B cell (primary cell): ENCODE data around the gene CHST9. TPM values are rescaled to one million over a fixed set of nuclear protein-coding genes. Genes with fewer than 3 reads are reported as not detected.

Experiments used
- ATAC-seq: fragments of 200-7000 bp; cut with Tn5 transposase; one replicate; pipeline ENCODE4 v1.10.0; 2021; ENCODE audit warnings: low read depth, mild to moderate bottlenecking, moderate number of reproducible peaks, moderate library complexity
- CTCF ChIA-PET: fragments of 350-600 bp; sonication (Branson Sonifier 250); formaldehyde crosslinking; loops from one replicate; lab custom pipeline; 2021; ENCODE audit warnings: antibody characterized with exemption, inconsistent platforms; lab: Charles Lee
- POLR2A ChIA-PET: fragments of 350-600 bp; sonication (Branson Sonifier 250); formaldehyde crosslinking; loops from one replicate; lab custom pipeline; 2021; ENCODE audit warnings: antibody characterized with exemption; lab: Charles Lee
- DNase-seq: peaks from one replicate; pipeline ENCODE4 v3.0.0; 2013
- H2AFZ ChIP-seq: 2 replicates; pipeline ENCODE4 v1.6.1; 2012; ENCODE audit warnings: mild to moderate bottlenecking, low read depth, low read length; ENCODE audit not compliant: insufficient read depth, poor library complexity, severe bottlenecking
- H3K27ac ChIP-seq, 2 donors: 1 replicate in 1 of 2; 2 replicates in 1 of 2; pipeline ENCODE4 v1.5.1; 2012 to 2013; ENCODE audit warnings: low read length in 2 of 2, mild to moderate bottlenecking in 2 of 2, moderate library complexity in 1 of 2
- H3K27me3 ChIP-seq, 4 experiments: fragments of 200-600 bp in 1 of 4; sonication (generic) in 1 of 4; replicated peaks in 1 of 4; 1 replicate in 2 of 4; 2 replicates in 2 of 4; pipeline versions ENCODE4 v1.6.1 to v1.7.0; 2013 to 2016; ENCODE audit warnings: low read length in 3 of 4, mild to moderate bottlenecking in 2 of 4, mixed read lengths in 1 of 4, moderate library complexity in 1 of 4; ENCODE audit not compliant: insufficient read depth in 4 of 4, control insufficient read depth in 3 of 4; ENCODE audit errors: control extremely low read depth in 1 of 4
- H3K36me3 ChIP-seq, 2 experiments: replicated peaks in 1 of 2; 1 replicate in 1 of 2; 2 replicates in 1 of 2; pipeline versions ENCODE4 v1.6.1 to v1.7.1; 2013; ENCODE audit warnings: low read length in 1 of 2; ENCODE audit not compliant: insufficient read depth in 2 of 2, control insufficient read depth in 1 of 2; ENCODE audit errors: control extremely low read depth in 1 of 2, extremely low read depth in 1 of 2
- H3K4me1 ChIP-seq, 2 donors: fragments of 200-600 bp in 1 of 2; sonication (generic) in 1 of 2; 1 replicate in 1 of 2; 2 replicates in 1 of 2; pipeline versions ENCODE4 v1.5.1 to v1.6.1; 2013 to 2017; ENCODE audit warnings: low read length in 2 of 2; ENCODE audit not compliant: control insufficient read depth in 2 of 2, insufficient read depth in 2 of 2
- H3K4me2 ChIP-seq: replicated peaks from 2 replicates; pipeline ENCODE3; 2012; ENCODE audit warnings: mild to moderate bottlenecking, low read depth, low read length; ENCODE audit not compliant: poor library complexity, severe bottlenecking
- H3K4me3 ChIP-seq, 5 experiments: fragments of 200-600 bp in 1 of 5; sonication (generic) in 1 of 5; 1 replicate in 3 of 5; 2 replicates in 2 of 5; pipeline versions ENCODE4 v1.5.1 to v1.7.0; 2011 to 2016; ENCODE audit warnings: low read length in 4 of 5, mild to moderate bottlenecking in 4 of 5, low read depth in 2 of 5, control low read depth in 1 of 5, moderate library complexity in 1 of 5; ENCODE audit not compliant: insufficient read depth in 1 of 5; ENCODE audit errors: control extremely low read depth in 1 of 5, extremely low read depth in 1 of 5
- H3K79me2 ChIP-seq: fragments of 200-600 bp; sonication (generic); one replicate; pipeline ENCODE4 v1.6.0; 2016; ENCODE audit warnings: low read length; ENCODE audit not compliant: control insufficient read depth, insufficient read depth
- H3K9ac ChIP-seq: fragments of 200-600 bp; sonication (generic); 2 replicates; pipeline ENCODE4 v1.6.1; 2017; ENCODE audit warnings: mild to moderate bottlenecking, low read length, moderate library complexity
- H3K9me3 ChIP-seq, 3 donors: one replicate each; pipeline versions ENCODE4 v1.6.1 to v1.7.1; 2013; ENCODE audit warnings: low read length in 2 of 3; ENCODE audit not compliant: control insufficient read depth in 2 of 3, insufficient read depth in 1 of 3; ENCODE audit errors: control extremely low read depth in 1 of 3
- H4K20me1 ChIP-seq: 2 replicates; pipeline ENCODE4 v1.6.0; 2012; ENCODE audit warnings: mild to moderate bottlenecking, low read length; ENCODE audit not compliant: insufficient read depth, control insufficient read depth, poor library complexity, severe bottlenecking
- H3K27ac Mint-ChIP-seq: one replicate; pipeline ENCODE4 v1.8.0; 2021; ENCODE audit warnings: mixed read lengths
- H3K27me3 Mint-ChIP-seq: one replicate; pipeline ENCODE4 v1.8.0; 2021; ENCODE audit warnings: mixed read lengths
- H3K4me1 Mint-ChIP-seq: one replicate; pipeline ENCODE4 v1.8.0; 2021; ENCODE audit warnings: mixed read lengths
- H3K4me3 Mint-ChIP-seq: one replicate; pipeline ENCODE4 v1.8.0; 2021; ENCODE audit warnings: mixed read lengths
- H3K9me3 Mint-ChIP-seq: one replicate; pipeline ENCODE4 v1.8.0; 2022; ENCODE audit warnings: mixed read lengths; ENCODE audit not compliant: insufficient read depth
- EZH2 ChIP-seq: IDR thresholded peaks from 2 replicates; pipeline ENCODE4 v1.6.1; 2012; ENCODE audit warnings: borderline replicate concordance, low read depth, mild to moderate bottlenecking, moderate library complexity, low read length; ENCODE audit not compliant: insufficient read depth, poor library complexity, severe bottlenecking
- WGBS: methylation state at CpG from one replicate; pipeline ENCODE4 v1.1.5; 2013; ENCODE audit warnings: missing lambda C conversion rate; ENCODE audit not compliant: insufficient coverage; 5-methylcytosine and 5-hydroxymethylcytosine counted together
- intact Hi-C: fragments of 100-400 bp; cut with micrococcal nuclease; formaldehyde crosslinking; loops from one replicate; pipeline ENCODE4 v1.10.0; 2022
- polyA plus RNA-seq: library from polyadenylated mRNA; depleted of rRNA; stranded (reverse); fragments of >200 nt; gene quantifications from 2 replicates; pipeline ENCODE4 v1.2.3, GENCODE V29; 2012
- total RNA-seq, 2 donors: library from RNA; stranded (reverse); fragments of 120-200 nt in 1 of 2; gene quantifications; 1 replicate in 1 of 2; 2 replicates in 1 of 2; pipeline versions ENCODE4 v1.2.3 to v1.2.4, GENCODE V29; 2013 to 2022
- TF ChIP-seq, protein P1 (sequence below): fragments of 200-600 bp; IDR thresholded peaks from one replicate; pipeline ENCODE4 v1.8.0; 2022; ENCODE audit warnings: antibody characterized with exemption, mild to moderate bottlenecking

Gene CHST9
- total and polyA plus RNA-seq, 2 donors (not counting 1 experiment from before 2014, with no cell fraction given), result not detected

DNA sequence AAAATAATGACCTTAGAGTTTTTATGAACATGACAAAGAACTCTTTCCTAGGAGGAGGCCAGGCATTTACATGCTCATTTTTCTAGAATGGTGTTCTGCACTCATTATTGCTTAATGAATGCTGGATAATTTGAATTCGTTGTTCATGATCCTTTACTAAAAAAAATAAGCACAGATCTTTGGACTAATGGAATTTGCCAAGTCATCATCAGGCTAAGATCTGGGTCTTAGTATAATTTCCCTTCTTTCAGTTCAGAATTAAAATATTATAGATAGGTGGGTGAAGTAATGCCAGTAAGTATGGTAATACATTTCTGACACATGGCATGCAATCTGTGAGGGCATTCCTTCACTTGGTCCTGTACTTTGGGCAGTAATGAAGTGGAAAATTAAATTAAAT is 175.8 kb downstream of the CHST9 start:
- H3K27ac ChIP-seq, result no peak overlapping the region
- no peaks in the 10 kb centered on the region for H3K27me3 ChIP-seq
- H3K4me1 ChIP-seq, result no peaks in the 10 kb centered on the region
- ChIA-PET POLR2A (no interaction called here), CTCF (no interaction called here)
- no peaks in the 10 kb centered on the region for H4K20me1 ChIP-seq
- no peak overlapping the region for H3K4me2 ChIP-seq
- H3K9ac ChIP-seq, result no peak overlapping the region
- no peaks in the 10 kb centered on the region for H3K9me3 Mint-ChIP-seq
- no peaks in the 10 kb centered on the region for H3K4me1 Mint-ChIP-seq
- peaks cover 4% of the 10 kb centered on the region for H3K27me3 Mint-ChIP-seq
- H3K4me3 ChIP-seq, result no peak overlapping the region
- no peaks in the 10 kb centered on the region for H3K36me3 ChIP-seq
- H3K79me2 ChIP-seq, result no peaks in the 10 kb centered on the region
- H3K27ac Mint-ChIP-seq, result no peak overlapping the region
- no peak overlapping the region for H3K4me3 Mint-ChIP-seq
- H3K9me3 ChIP-seq, result peaks cover 0 to 3% (median 0%) of the 10 kb centered on the region in 3 donors
- no peak overlapping the region for H2AFZ ChIP-seq
- ATAC-seq (no peak), DNase-seq (no peak)
- WGBS, result no CpG with 5 or more reads among the region's 1 CpG
- intact Hi-C loops, result no loop called here
- TF ChIP-seq, protein P1, sequence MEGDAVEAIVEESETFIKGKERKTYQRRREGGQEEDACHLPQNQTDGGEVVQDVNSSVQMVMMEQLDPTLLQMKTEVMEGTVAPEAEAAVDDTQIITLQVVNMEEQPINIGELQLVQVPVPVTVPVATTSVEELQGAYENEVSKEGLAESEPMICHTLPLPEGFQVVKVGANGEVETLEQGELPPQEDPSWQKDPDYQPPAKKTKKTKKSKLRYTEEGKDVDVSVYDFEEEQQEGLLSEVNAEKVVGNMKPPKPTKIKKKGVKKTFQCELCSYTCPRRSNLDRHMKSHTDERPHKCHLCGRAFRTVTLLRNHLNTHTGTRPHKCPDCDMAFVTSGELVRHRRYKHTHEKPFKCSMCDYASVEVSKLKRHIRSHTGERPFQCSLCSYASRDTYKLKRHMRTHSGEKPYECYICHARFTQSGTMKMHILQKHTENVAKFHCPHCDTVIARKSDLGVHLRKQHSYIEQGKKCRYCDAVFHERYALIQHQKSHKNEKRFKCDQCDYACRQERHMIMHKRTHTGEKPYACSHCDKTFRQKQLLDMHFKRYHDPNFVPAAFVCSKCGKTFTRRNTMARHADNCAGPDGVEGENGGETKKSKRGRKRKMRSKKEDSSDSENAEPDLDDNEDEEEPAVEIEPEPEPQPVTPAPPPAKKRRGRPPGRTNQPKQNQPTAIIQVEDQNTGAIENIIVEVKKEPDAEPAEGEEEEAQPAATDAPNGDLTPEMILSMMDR, result no peak
- TF ChIP-seq EZH2, result no peak

- no peak overlapping the region for H3K4me2 ChIP-seq
- no peak overlapping the region for H3K9ac ChIP-seq
- H3K9me3 ChIP-seq, result peaks cover 0 to 3% (median 0%) of the 10 kb centered on the region in 3 donors
- no peaks in the 10 kb centered on the region for H3K4me1 ChIP-seq
- H4K20me1 ChIP-seq, result no peaks in the 10 kb centered on the region
- no peak overlapping the region for H3K27ac ChIP-seq
- ATAC-seq (no peak), DNase-seq (no peak)
- 95% methylated on average over 3 of the region's 3 CpGs for WGBS
- Mint-ChIP-seq H3K27me3 (peaks cover 4% of the 10 kb centered on the region), H3K27ac (no peak overlapping the region), H3K4me3 (no peak overlapping the region), H3K4me1 (no peaks in the 10 kb centered on the region), H3K9me3 (no peaks in the 10 kb centered on the region)
- H3K36me3 ChIP-seq, result no peaks in the 10 kb centered on the region
- intact Hi-C loops, result no loop called here
- H3K79me2 ChIP-seq, result no peaks in the 10 kb centered on the region
- ChIA-PET POLR2A (no interaction called here), CTCF (no interaction called here)
- H3K27me3 ChIP-seq, result no peaks in the 10 kb centered on the region
- TF ChIP-seq EZH2, result no peak
- TF ChIP-seq, protein P1, result no peak
- H3K4me3 ChIP-seq, result no peak overlapping the region
- H2AFZ ChIP-seq, result no peak overlapping the region
These were observed 176.5 kb downstream of the CHST9 start for GRCh38 chr18:27008575-27008974.
